Middle frontal gyrus (tissue), 1 donor: ENCODE data around the gene BABAM2.
"Not testable (repeated sequence)": the region's sequence is repeated elsewhere in the genome, so short reads cannot be mapped to it uniquely, and the experiment has no call there.

Experiments used
- DNase-seq: peaks from one replicate; pipeline ENCODE4 v3.0.0-alpha.2; 2015; ENCODE audit warnings: low spot score; ENCODE audit errors: extremely low spot score

The BABAM2 gene

GRCh38 chr2:28325567-28326468, 435.3 kb downstream of the BABAM2 start:
- DNase-seq: no peak

DNA sequence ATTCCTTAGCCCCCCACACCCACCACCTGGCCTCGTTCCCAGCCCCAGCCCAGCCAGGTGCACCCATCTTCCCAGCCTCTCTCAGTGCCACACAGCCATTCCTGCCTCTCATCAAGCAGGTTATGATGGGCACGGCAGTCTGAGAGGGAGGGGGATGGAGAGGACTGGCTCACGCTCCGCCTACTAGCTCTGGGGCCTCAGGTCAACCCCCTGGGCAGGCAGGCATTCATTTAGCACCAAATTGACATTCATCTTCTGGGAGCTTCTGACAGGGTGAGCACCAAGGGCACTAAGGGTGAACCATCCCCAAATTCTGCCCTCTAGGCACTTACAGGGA, 435.9 kb downstream of the BABAM2 start:
- no peak for DNase-seq

- no peak for DNase-seq
Observed at GRCh38 chr2:28326881-28327505, 436.5 kb downstream of the BABAM2 start.

GRCh38 chr2:28327581-28327955, 437.0 kb downstream of the BABAM2 start:
- DNase-seq: no peak

DNA sequence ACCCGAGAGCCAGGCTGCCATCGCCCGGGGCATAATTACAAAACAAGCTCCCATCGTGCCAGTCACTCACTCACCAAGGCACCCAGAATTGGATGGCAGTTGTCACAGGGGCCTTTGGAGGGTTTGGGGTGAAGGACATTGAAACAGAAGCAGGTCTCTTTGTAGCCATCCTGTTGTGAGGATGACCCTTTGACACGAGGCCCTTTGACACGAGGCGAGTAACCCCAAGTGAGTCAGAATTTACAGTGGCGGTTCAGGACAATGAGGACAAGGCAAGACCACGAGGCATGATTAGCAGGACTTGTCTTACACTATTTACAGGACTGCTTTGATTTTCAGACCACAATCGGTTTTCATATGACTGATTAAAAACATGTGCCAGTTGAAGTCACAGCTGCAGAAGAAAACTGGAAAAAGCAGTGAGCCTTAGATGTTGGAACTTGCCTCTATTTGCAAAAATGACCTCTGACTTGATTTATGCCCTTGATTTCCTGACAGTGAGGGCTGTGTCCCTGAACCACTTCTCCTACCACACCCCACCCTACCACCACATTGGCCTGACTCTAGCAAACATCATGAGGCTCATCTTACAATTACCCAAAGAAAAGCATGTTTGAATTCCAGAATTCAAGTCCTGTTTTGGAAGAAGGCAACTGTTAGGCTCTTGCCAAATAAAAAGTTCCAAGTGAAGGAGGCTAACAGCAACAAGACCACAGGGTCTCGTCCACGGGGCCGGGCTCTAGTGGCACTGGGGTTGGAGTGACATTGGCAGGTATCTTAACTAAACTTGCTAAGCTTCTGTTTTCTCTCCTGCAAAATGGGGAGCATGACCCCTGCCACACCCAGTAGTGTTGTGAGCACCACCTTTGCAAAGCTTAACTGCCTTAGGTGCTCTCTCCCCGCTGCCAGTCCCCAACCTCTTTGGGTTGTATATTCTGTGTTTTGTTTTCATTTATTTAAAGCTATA, 437.7 kb downstream of the BABAM2 start:
- DNase-seq: no peak

- no peak for DNase-seq
Observed at GRCh38 chr2:28329184-28329583, 438.7 kb downstream of the BABAM2 start.

DNA sequence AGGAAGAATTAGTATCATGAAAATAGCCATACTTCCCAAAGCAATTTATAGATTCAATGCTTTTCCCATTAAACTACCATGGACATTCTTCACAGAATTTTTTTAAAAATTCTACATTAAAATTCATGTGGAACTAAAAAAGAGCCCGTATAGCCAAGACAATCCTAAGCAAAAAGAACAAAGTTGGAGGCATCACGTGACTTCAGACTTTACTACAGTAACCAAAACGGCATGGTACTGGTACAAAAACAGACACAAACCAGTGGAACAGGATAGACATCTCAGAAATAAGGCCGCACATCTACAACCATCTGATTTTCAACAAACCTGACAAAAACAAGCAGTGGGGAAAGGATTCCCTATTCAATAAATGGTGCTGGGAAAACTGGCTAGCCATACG, 440.2 kb downstream of the BABAM2 start:
- DNase-seq: not testable (repeated sequence)

- not testable (repeated sequence) for DNase-seq
Observed at GRCh38 chr2:28331797-28332196, 441.3 kb downstream of the BABAM2 start.

GRCh38 chr2:28332696-28333095, 442.2 kb downstream of the BABAM2 start:
- DNase-seq: no peak

GRCh38 chr2:28333606-28334526, 443.3 kb downstream of the BABAM2 start:
- no peak for DNase-seq

DNA sequence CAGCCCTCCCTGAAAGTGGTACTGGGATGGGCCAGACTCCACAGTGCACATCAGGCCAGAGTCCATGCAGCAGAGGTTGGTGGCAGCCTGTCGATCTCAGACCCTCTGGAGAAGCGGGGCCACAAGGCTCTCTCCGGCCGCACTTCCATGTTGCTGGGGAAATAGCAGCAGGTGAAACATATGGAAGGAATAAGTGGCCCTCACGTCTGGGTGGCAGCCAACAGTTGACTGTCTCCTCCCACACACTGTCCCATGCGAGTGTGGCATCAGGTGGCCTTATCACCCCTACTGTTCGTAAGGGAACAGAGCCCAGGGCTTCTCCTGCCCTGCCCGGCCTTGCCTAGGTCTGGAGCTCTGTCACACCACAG, 444.0 kb downstream of the BABAM2 start:
- no peak for DNase-seq

- not testable (repeated sequence) for DNase-seq
Observed at GRCh38 chr2:28335265-28335664, 444.7 kb downstream of the BABAM2 start.

DNA sequence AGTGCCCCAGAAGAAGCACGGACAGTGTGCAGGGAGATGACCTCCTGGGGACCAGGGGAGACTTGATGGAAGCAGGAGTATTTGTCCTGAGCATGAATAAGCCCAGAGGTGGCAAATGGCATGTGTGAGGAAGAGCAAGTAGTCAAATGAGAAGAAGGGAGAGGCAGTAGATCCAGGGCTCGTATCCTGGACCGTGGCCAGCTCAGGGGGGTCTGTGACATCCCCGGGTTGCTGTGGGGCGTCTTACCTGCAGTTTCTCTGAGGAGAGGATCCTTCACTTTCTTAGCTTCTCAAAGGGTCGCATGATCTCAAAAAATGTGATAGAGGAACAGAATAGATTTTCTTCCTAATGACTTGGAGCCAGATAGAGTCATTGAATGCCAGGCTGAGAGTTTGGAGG, 445.1 kb downstream of the BABAM2 start:
- no peak for DNase-seq

DNA sequence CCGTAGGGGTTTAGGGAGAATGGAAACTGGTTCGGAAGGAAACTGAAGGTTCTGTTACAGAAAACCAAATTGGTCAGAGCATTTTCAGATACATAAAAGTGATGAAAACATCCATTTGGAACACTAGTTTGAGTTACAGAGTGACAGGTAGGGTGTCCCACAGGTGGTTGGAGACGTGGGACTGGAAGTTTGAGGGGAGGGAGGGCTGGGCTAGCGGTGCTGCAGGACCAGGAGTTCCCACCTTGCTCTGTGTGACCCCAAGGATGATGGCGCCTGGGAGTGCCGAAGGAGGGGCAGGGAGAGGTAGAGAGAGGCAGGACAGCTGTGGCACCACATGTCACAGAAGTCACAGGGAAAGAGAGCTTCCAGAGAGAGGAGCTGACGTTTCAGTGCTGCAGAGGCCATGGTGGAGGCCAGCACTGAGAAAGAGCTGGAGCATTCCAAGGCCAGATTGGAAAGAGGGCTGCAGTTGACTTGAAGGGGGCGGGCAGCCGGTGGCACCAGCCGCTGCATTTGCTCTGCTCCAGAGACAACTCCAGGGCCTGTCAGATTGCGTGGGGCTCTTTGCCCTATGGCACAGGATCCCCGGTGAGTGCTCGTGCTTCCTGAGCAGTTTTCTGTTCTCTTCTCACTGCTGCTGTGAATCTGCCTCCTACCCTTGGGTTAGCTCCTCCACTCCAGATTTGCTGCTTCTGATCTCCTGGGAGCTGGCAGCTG, 445.9 kb downstream of the BABAM2 start:
- DNase-seq: no peak

DNA sequence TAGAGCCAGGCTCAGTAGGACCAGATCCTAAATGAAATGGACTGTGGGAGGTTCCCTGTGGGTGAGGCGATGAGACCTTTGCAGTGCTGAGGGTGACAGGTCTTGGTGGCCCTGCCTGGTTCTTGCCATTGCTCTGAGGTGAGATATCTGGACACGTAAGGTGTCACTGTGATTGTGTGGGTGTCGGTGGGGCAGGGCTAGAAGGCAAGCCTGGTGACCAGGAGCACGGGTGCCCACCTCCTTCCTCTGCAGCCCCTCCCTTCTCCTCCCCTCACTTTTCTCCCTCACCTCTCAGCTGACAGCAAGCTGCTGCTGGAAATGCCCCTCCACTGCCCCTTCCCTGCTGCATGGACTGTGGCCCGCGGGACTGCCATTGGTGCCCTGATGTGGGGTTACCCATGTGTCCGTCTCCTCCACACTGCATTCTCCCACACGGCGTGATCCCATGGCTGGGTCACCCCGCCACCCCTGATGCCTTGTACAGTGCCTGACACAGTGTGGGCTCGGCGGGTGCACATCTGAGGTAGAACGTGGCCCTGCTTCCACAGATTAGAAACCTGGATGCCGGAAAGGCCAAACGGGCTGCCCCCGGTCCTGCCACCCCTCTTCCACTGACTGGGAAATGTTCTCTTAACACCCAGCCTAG, 446.6 kb downstream of the BABAM2 start:
- no peak for DNase-seq

- DNase-seq: no peak
Observed at GRCh38 chr2:28338046-28338817, 447.7 kb downstream of the BABAM2 start.

DNA sequence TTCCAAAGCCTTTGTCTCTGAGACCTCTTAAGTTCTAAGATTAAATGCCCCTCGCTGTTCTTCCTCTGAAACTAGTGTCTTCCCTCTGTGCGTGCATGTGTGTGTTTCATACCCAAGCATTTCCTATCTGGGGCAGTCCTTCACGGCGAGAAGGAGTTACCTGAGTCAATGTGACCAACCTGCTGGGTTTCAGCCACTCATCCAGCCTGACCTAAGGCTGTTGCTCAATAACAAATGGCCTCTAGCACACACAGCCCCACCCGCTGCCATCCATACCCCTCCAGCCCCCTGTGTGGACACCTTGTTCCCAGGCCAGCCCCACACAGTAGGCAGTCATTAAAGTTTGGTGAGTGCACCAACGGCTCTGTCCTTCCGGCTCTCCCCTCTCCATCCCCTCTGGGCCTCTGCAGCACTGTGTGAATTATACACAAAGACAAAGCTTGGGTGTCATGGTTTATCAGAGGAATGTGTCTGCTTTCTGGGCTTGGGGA, 448.3 kb downstream of the BABAM2 start:
- no peak for DNase-seq

GRCh38 chr2:28339516-28340175, 449.1 kb downstream of the BABAM2 start:
- DNase-seq: no peak
